Measurements from ENCODE around the gene ERG. TPM values are rescaled to one million over a fixed set of nuclear protein-coding genes. Genes with fewer than 3 reads are reported as not detected.

The ERG gene
- total and polyA plus RNA-seq, 9 of the 15 experiments (the other 6 are each of a cell fraction or from before 2014, with no cell fraction given), result 0.06 TPM; not detected in 8

- H4K20me1 ChIP-seq (replicated peaks; ENCODE audit: control insufficient read depth, insufficient read depth, low read length), result no peaks in the 10 kb centered on the region
- ChIA-PET CTCF (ENCODE audit: low intra/inter-chr PET ratio) (no interaction called here), POLR2A (interaction anchor here (0.6 kb wide), 1 partner anchor 377 kb away, joined by 3 read pairs; no protein-coding TSS in a partner anchor)
- no peaks in the 10 kb centered on the region for H3K27me3 ChIP-seq (ENCODE audit: control insufficient read depth in 2 of 2, insufficient read depth in 2 of 2, low read length in 2 of 2)
- H3K4me3 ChIP-seq, result no peak overlapping the region
- ATAC-seq, result no peak
- WGBS (ENCODE audit: insufficient coverage, low coverage, missing lambda C conversion rate), result 0% methylated on average over 4 of the region's 4 CpGs
- no peaks in the 10 kb centered on the region for H3K9me3 ChIP-seq (replicated peaks; ENCODE audit: control insufficient read depth, insufficient read depth, low read depth, low read length)
- no peak overlapping the region for H3K27ac ChIP-seq (ENCODE audit: extremely low read depth, low read depth, low read length)
- no TSS peak for BruUV-seq (replicated peaks)
- intact Hi-C loops (cut with micrococcal nuclease), result no loop called here
- in situ Hi-C loops (cut with MboI), result no loop called here
- no peaks in the 10 kb centered on the region for H3K36me3 ChIP-seq (ENCODE audit: control insufficient read depth, insufficient read depth, low read length)
- H2AFZ ChIP-seq (ENCODE audit: low read depth, low read length), result no peak overlapping the region
- no peaks in the 10 kb centered on the region for H3K9me1 ChIP-seq (ENCODE audit: control insufficient read depth, insufficient read depth, low read length)
- H3K9ac ChIP-seq (ENCODE audit: insufficient read depth in 1 of 2, low read depth in 2 of 2, low read length in 2 of 2), result no peak overlapping the region
- no peaks in the 10 kb centered on the region for H3K4me1 ChIP-seq (replicated peaks in 1 of 2; ENCODE audit: control insufficient read depth in 2 of 2, insufficient read depth in 2 of 2, low read length in 2 of 2)
- FAIRE-seq, result no peak
- no peak overlapping the region for H3K4me2 ChIP-seq (ENCODE audit: insufficient read depth, low read length)
- DNase-seq (ENCODE audit: extremely low read depth in 1 of 4, low spot score in 3 of 4), result no peak
- H3K79me2 ChIP-seq (ENCODE audit: control insufficient read depth, insufficient read depth, low read length), result no peaks in the 10 kb centered on the region
- TF ChIP-seq KLF13 (tag; IDR thresholded peaks at IDR 0.05; ENCODE audit: borderline replicate concordance, low read depth) (no peak), ZNF217 (CRISPR knock-in tag; IDR thresholded peaks at IDR 0.05) (no peak), PPARD (CRISPR knock-in tag; IDR thresholded peaks at IDR 0.05) (no peak), ARNT (IDR thresholded peaks at IDR 0.05) (no peak), TCF7 (IDR thresholded peaks at IDR 0.05; ENCODE audit: borderline replicate concordance) (no peak), GABPA (tag; conservative IDR thresholded peaks at IDR 0.05; ENCODE audit: low read depth) (no peak), TSHZ1 (CRISPR knock-in tag; IDR thresholded peaks at IDR 0.05) (no peak), SIX5 (IDR thresholded peaks at IDR 0.05; ENCODE audit: borderline replicate concordance in 1 of 2, insufficient read depth in 1 of 2, low read depth in 1 of 2, low read length in 2 of 2) (no peak), KAT7 (CRISPR knock-in tag; IDR thresholded peaks at IDR 0.05; ENCODE audit: borderline replicate concordance) (no peak), PRDM10 (IDR thresholded peaks at IDR 0.05; ENCODE audit: partially characterized antibody) (no peak)
These were observed 130.6 kb downstream of the ERG start for GRCh38 chr21:38367646-38368045.
